ENCODE results near the gene PHLDA3. TPM values are rescaled to one million over a fixed set of nuclear protein-coding genes. Genes with fewer than 3 reads are reported as not detected.

The PHLDA3 gene
- total and polyA plus RNA-seq, 8 donors, result 4.0 to 66.5 (median 25.7) TPM

DNA sequence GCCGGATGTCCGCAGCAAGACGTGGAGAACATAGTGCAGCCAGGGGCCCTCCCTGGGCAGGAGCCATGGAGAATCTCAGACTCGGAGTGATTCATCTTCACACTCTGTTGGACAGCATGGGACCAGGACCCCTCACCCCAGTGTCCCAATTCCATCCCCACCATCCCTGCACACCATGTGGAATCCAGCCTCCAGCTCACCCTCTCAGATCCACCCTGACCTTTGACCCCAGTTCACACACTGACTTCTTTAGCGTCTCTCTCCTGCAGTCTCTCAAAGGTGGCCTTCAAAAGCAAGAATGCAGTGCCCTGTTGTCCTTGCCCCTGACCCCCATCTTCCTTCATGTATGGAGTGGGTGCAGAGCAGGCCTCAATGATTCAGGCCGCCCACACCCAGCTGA is 45.3 kb downstream of the PHLDA3 start:
- peaks cover 0 to 9% (median 0%) of the 10 kb centered on the region in 3 donors for H3K27me3 ChIP-seq
- H3K9me3 ChIP-seq, result no peaks in the 10 kb centered on the region
- no peak for TF ChIP-seq POLR2A (IDR thresholded peaks at IDR 0.05)
- TF ChIP-seq CTCF (IDR thresholded peaks at IDR 0.05), result no peak
- TF ChIP-seq POLR2AphosphoS5 (IDR thresholded peaks at IDR 0.05), result no peak
- TF ChIP-seq EP300 (IDR thresholded peaks at IDR 0.05), result no peak
- no peak for DNase-seq
- intact Hi-C loops (cut with DNase I; ENCODE audit: low total_unique reads), result no loop called here
- no peaks in the 10 kb centered on the region for H3K36me3 ChIP-seq
- no peak overlapping the region for H3K4me3 ChIP-seq
- 90 to 95% (median 92%) methylated on average over 6 of the region's 6 CpGs for WGBS, 5 donors
- no peaks in the 10 kb centered on the region for H3K4me1 ChIP-seq
- no peak overlapping the region for H3K27ac ChIP-seq

DNA sequence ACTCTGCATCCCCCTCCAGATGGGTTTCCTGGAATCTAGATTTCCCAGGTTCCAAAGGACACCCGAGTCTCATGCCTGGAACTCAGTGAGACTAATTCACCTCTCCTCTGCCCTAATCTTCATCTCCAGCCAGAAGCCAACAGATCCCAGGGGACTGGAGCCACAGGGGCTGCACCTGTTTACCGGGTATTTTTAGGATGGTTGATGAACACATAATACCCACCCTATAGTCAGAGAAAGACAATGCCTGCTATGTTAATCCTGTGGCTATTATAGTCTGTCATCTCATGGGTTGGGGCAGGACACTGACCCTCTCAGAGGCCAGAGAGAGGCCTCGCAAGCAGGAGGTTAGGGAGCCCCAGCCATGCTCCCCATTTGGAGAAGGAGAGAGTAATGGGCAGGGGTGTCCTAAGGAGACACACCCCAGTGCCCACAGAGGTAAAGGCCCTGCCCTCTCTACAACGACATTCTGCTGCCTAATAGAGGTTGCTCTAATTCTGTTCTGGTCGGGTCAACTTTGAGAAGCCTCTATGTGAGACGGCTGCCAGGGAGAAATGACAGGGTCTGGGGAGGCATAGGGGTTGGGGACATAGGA is 46.5 kb downstream of the PHLDA3 start:
- no peaks in the 10 kb centered on the region for H3K9me3 ChIP-seq
- no peak overlapping the region for H3K4me3 ChIP-seq
- intact Hi-C loops (cut with DNase I; ENCODE audit: low total_unique reads), result no loop called here
- WGBS, 5 donors, result 76 to 80% (median 78%) methylated on average over 6 of the region's 6 CpGs
- no peak for DNase-seq
- no peaks in the 10 kb centered on the region for H3K36me3 ChIP-seq
- H3K27me3 ChIP-seq, result peaks cover 0 to 5% (median 0%) of the 10 kb centered on the region in 3 donors
- TF ChIP-seq CTCF (IDR thresholded peaks at IDR 0.05) (no peak), EP300 (IDR thresholded peaks at IDR 0.05) (no peak), POLR2AphosphoS5 (IDR thresholded peaks at IDR 0.05) (no peak), POLR2A (IDR thresholded peaks at IDR 0.05) (no peak)
- no peak overlapping the region for H3K27ac ChIP-seq
- no peaks in the 10 kb centered on the region for H3K4me1 ChIP-seq

GRCh38 chr1:201422026-201422425 is 47.0 kb downstream of the PHLDA3 start:
- intact Hi-C loops (cut with DNase I; ENCODE audit: low total_unique reads), result no loop called here
- no peak for DNase-seq
- no peaks in the 10 kb centered on the region for H3K36me3 ChIP-seq
- H3K9me3 ChIP-seq, result no peaks in the 10 kb centered on the region
- no peak overlapping the region for H3K4me3 ChIP-seq
- H3K27me3 ChIP-seq, result peaks cover 0 to 5% (median 0%) of the 10 kb centered on the region in 3 donors
- no peak for TF ChIP-seq CTCF (IDR thresholded peaks at IDR 0.05)
- no peak for TF ChIP-seq POLR2A (IDR thresholded peaks at IDR 0.05)
- no peak for TF ChIP-seq POLR2AphosphoS5 (IDR thresholded peaks at IDR 0.05)
- TF ChIP-seq EP300 (IDR thresholded peaks at IDR 0.05), result no peak
- WGBS, 5 donors, result 62 to 76% (median 66%) methylated on average over 3 of the region's 3 CpGs
- no peaks in the 10 kb centered on the region for H3K4me1 ChIP-seq
- no peak overlapping the region for H3K27ac ChIP-seq

- intact Hi-C loops (cut with DNase I; ENCODE audit: low total_unique reads), result no loop called here
- no peak for TF ChIP-seq EP300 (IDR thresholded peaks at IDR 0.05)
- TF ChIP-seq CTCF (IDR thresholded peaks at IDR 0.05), result no peak
- no peak for TF ChIP-seq POLR2AphosphoS5 (IDR thresholded peaks at IDR 0.05)
- TF ChIP-seq POLR2A (IDR thresholded peaks at IDR 0.05), result no peak
These were observed 47.9 kb downstream of the PHLDA3 start for GRCh38 chr1:201421041-201421440.

More at GRCh38 chr1:201421041-201421440, 47.9 kb downstream of the PHLDA3 start:
- Histone ChIP-seq H3K27me3 (peaks cover 0 to 5% (median 0%) of the 10 kb centered on the region in 3 donors), H3K27ac (no peak overlapping the region), H3K9me3 (no peaks in the 10 kb centered on the region), H3K36me3 (no peaks in the 10 kb centered on the region), H3K4me3 (no peak overlapping the region), H3K4me1 (no peaks in the 10 kb centered on the region)
- no peak for DNase-seq
- WGBS, 5 donors, result 72 to 89% (median 78%) methylated on average over 7 to 8 of the region's 8 CpGs
